ENCODE results near the gene DIO1. TPM values are rescaled to one million over a fixed set of nuclear protein-coding genes. Genes with fewer than 3 reads are reported as not detected.
A peak's percentile ranks its signal among the peaks of the same experiment; 100 is the strongest.

Gene DIO1
- not detected in 3 replicates for total RNA-seq
- long read RNA-seq = 0 reads

DNA sequence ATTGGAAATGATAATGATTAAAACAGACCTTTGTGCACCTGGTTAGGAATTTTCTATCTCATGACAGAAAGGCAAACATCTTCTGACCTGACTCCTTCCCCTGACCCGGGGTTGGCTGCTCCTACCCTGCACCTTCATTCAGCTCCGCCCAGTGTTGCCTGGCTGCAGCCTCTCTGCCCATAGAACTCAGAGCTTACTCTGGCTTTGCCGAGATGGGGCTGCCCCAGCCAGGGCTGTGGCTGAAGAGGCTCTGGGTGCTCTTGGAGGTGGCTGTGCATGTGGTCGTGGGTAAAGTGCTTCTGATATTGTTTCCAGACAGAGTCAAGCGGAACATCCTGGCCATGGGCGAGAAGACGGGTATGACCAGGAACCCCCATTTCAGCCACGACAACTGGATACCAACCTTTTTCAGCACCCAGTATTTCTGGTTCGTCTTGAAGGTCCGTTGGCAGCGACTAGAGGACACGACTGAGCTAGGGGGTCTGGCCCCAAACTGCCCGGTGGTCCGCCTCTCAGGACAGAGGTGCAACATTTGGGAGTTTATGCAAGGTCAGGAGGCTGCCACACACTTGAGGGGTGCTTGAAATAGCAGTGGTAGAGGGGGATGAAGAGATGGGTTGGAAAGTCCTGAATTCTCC is at the start of gene DIO1:
Gene DIO1 (plus strand): TSS at position 189 of the 638 bp plus-strand sequence. CDS start 24 bp downstream, at position 213.
- H3K36me3 Mint-ChIP-seq (ENCODE audit: low read depth) = no peaks in the 10 kb centered on the region
- H3K9me3 Mint-ChIP-seq (ENCODE audit: low read depth) = no peaks in the 10 kb centered on the region
- H3K27me3 Mint-ChIP-seq (ENCODE audit: low read depth) = no peaks in the 10 kb centered on the region
- peaks cover 41% of the 10 kb centered on the region for H3K4me1 Mint-ChIP-seq (ENCODE audit: low read depth)
- no peak for DNase-seq (ENCODE audit: low spot score)
- TF ChIP-seq, protein P1, sequence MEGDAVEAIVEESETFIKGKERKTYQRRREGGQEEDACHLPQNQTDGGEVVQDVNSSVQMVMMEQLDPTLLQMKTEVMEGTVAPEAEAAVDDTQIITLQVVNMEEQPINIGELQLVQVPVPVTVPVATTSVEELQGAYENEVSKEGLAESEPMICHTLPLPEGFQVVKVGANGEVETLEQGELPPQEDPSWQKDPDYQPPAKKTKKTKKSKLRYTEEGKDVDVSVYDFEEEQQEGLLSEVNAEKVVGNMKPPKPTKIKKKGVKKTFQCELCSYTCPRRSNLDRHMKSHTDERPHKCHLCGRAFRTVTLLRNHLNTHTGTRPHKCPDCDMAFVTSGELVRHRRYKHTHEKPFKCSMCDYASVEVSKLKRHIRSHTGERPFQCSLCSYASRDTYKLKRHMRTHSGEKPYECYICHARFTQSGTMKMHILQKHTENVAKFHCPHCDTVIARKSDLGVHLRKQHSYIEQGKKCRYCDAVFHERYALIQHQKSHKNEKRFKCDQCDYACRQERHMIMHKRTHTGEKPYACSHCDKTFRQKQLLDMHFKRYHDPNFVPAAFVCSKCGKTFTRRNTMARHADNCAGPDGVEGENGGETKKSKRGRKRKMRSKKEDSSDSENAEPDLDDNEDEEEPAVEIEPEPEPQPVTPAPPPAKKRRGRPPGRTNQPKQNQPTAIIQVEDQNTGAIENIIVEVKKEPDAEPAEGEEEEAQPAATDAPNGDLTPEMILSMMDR (IDR thresholded peaks at IDR 0.05) = no peak
- no peak within 1 kb of the TSS for H3K27ac Mint-ChIP-seq (ENCODE audit: unreplicated experiment)
- H3K4me3 Mint-ChIP-seq (ENCODE audit: unreplicated experiment) = no peak within 1 kb of the TSS

DNA sequence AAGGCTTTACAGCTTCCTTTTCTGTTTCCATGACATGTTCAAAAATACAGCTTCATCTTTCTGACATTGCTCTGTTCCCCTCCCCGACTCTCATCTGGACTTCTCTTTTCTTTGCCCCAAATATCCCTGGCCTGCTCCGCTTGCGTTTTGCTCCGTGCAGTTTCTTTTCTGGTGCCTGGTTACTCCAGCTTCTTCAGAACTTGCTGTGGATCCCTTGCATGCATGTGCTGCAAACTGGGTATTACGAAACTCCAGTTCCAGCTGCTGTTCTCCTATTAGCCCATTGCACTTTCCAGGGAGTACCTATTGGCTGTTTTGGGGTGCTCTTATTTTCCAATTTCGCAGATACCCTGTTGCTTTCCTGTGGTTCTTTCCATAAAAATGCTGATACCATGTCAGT is 46.0 kb upstream of the DIO1 start:
- peaks cover 16% of the 10 kb centered on the region for H3K36me3 Mint-ChIP-seq (ENCODE audit: low read depth)
- H3K27me3 Mint-ChIP-seq (ENCODE audit: low read depth) = no peaks in the 10 kb centered on the region
- H3K9me3 Mint-ChIP-seq (ENCODE audit: low read depth) = peaks cover 4% of the 10 kb centered on the region
- no peaks in the 10 kb centered on the region for H3K4me1 Mint-ChIP-seq (ENCODE audit: low read depth)
- TF ChIP-seq, protein P1 (IDR thresholded peaks at IDR 0.05) = no peak
- no peak overlapping the region for H3K27ac Mint-ChIP-seq (ENCODE audit: unreplicated experiment)
- no peak for DNase-seq (ENCODE audit: low spot score)
- no peak overlapping the region for H3K4me3 Mint-ChIP-seq (ENCODE audit: unreplicated experiment)

DNA sequence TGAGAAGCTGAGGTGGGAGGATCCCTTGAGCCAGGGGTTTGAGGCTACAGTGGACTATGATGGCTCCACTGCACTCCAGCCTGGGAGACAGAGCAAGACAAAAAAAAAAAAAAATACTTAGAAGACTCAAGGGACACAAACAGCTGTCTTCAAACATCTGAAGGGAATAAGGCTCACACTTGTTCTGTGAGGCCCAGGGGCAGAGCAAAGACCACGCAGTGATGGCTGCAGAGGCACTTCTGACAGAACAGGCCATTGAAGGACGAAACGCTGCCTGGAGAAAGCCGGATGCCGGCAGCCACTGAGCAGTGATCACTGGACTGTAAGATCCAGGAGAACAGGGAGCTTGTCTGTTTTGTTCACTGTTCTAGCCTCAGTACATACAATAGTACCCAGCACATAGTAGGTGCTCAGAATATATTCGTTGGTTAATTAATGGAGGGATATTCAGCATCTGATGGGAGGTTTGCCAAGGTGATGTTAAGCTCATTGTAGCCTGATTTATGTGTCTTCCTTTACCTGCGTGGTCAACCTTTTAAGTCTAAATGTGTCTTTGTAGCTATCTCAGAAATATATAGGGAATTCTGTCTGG is 43.8 kb upstream of the DIO1 start:
- no peaks in the 10 kb centered on the region for H3K27me3 Mint-ChIP-seq (ENCODE audit: low read depth)
- no peak overlapping the region for H3K4me3 Mint-ChIP-seq (ENCODE audit: unreplicated experiment)
- peaks cover 26% of the 10 kb centered on the region for H3K36me3 Mint-ChIP-seq (ENCODE audit: low read depth)
- TF ChIP-seq, protein P1 (IDR thresholded peaks at IDR 0.05) = no peak
- H3K4me1 Mint-ChIP-seq (ENCODE audit: low read depth) = no peaks in the 10 kb centered on the region
- DNase-seq (ENCODE audit: low spot score) = no peak
- H3K9me3 Mint-ChIP-seq (ENCODE audit: low read depth) = peaks cover 2% of the 10 kb centered on the region
- H3K27ac Mint-ChIP-seq (ENCODE audit: unreplicated experiment) = no peak overlapping the region

DNA sequence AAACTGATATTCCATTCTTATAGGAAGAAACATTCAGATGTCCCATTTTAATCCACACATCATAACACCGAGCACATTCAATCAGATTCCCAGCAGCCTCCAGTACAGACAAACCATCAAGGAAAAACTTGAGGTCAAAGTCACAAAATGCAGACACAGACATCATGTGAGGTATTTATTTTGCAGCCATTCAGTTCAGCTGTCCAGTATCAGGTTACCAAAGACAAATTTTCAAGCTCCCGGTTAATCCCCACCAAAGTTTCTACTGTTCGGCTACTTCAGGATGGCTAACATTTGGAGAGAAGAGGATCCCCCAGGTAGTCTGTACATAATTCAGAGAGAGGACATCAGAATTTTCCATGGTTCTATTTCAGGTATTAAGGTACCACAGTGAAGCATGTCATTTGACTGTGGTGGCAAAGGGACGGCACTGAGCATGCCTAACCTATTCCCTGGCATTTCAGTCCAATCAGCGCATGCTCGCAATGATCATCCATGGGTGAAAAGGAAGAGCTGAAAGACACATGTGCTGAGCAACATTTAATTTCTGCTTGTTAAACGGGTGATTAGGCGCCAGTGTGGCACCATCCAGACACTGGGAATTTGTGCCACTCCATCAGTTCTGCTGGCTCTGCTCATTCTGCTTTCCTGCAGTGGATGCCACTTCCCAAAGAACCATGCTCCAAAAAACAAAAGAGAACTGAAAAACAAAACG is 42.3 kb upstream of the DIO1 start:
- Mint-ChIP-seq H3K36me3 (ENCODE audit: low read depth) (peaks cover 30% of the 10 kb centered on the region), H3K27me3 (ENCODE audit: low read depth) (no peaks in the 10 kb centered on the region), H3K27ac (ENCODE audit: unreplicated experiment) (no peak overlapping the region), H3K9me3 (ENCODE audit: low read depth) (peaks cover 2% of the 10 kb centered on the region), H3K4me1 (ENCODE audit: low read depth) (no peaks in the 10 kb centered on the region), H3K4me3 (ENCODE audit: unreplicated experiment) (no peak overlapping the region)
- TF ChIP-seq, protein P1 (IDR thresholded peaks at IDR 0.05) = no peak
- no peak for DNase-seq (ENCODE audit: low spot score)

DNA sequence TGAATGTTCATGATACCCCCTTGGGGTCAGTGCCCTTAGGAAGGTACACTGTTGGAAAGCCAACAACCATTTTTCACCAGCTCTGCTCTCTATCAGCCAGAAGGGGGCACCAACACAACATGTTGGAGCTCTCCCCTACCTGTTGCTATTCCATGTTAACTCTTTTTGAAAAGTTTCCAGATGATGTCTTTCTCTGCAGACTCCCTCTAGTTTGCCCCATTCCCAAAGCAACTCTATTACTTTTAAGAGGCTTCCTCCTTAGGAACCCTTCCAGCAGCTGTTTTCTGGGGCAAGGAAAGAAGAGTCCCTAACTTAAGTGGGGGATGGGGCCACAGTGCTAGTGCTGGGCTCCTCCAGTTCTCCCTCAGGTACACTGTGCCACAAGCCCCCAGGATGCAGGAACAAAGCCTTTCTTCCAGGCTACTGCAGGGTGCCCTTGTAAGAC is 33.0 kb upstream of the DIO1 start:
- Mint-ChIP-seq H3K4me1 (ENCODE audit: low read depth) (peaks cover 4% of the 10 kb centered on the region), H3K27me3 (ENCODE audit: low read depth) (no peaks in the 10 kb centered on the region), H3K9me3 (ENCODE audit: low read depth) (no peaks in the 10 kb centered on the region), H3K27ac (ENCODE audit: unreplicated experiment) (no peak overlapping the region), H3K36me3 (ENCODE audit: low read depth) (peaks cover 15% of the 10 kb centered on the region), H3K4me3 (ENCODE audit: unreplicated experiment) (no peak overlapping the region)
- DNase-seq (ENCODE audit: low spot score) = no peak
- TF ChIP-seq, protein P1 (IDR thresholded peaks at IDR 0.05) = peak; percentile 89
